Brain microvascular endothelial cell (primary cell): ENCODE measurements around the gene UNC13B.

Experiments used
- DNase-seq: peaks from one replicate; pipeline ENCODE4 v3.0.0-alpha.2; 2020
- H3K27ac ChIP-seq: fragments of 250-450 bp; sonication (Bioruptor Pico); 2 replicates; pipeline ENCODE4 v1.5.1; 2020; ENCODE audit warnings: mild to moderate bottlenecking, moderate library complexity
- H3K27me3 ChIP-seq: fragments of 250-450 bp; sonication (Bioruptor Pico); replicated peaks from 2 replicates; pipeline ENCODE4 v1.5.1; 2020; ENCODE audit warnings: mild to moderate bottlenecking
- H3K36me3 ChIP-seq: fragments of 250-450 bp; sonication (Bioruptor Pico); replicated peaks from 2 replicates; pipeline ENCODE4 v1.5.1; 2020; ENCODE audit warnings: mild to moderate bottlenecking
- H3K4me3 ChIP-seq: 2 replicates; pipeline ENCODE4 v1.5.1; 2011; ENCODE audit warnings: low read depth, mild to moderate bottlenecking, control low read depth, low read length, moderate library complexity
- CTCF ChIP-seq: IDR thresholded peaks from 2 replicates; pipeline ENCODE4 v1.5.1; 2011; ENCODE audit warnings: low read depth, mild to moderate bottlenecking, moderate library complexity, low read length, control low read depth, inconsistent platforms; ENCODE audit errors: missing control alignments
- in situ Hi-C: cut with HindIII; loops from 2 replicates; pipeline ENCODE4 v1.10.0; 2017; ENCODE audit warnings: low sequenced_read_pairs, low pct_ligation_motif_present

UNC13B gene

GRCh38 chr9:35186524-35186923, 24.7 kb downstream of the UNC13B start:
- no peak overlapping the region for H3K27ac ChIP-seq
- H3K4me3 ChIP-seq = no peak overlapping the region
- no peaks in the 10 kb centered on the region for H3K36me3 ChIP-seq
- no peak for TF ChIP-seq CTCF
- in situ Hi-C loops = no loop called here
- no peaks in the 10 kb centered on the region for H3K27me3 ChIP-seq
- DNase-seq = no peak

GRCh38 chr9:35190203-35190602, 28.4 kb downstream of the UNC13B start:
- no peak for TF ChIP-seq CTCF
- Histone ChIP-seq H3K27me3 (no peaks in the 10 kb centered on the region), H3K27ac (no peak overlapping the region), H3K36me3 (no peaks in the 10 kb centered on the region), H3K4me3 (no peak overlapping the region)
- in situ Hi-C loops = no loop called here
- no peak for DNase-seq

GRCh38 chr9:35191105-35191504, 29.3 kb downstream of the UNC13B start:
- in situ Hi-C loops = no loop called here
- Histone ChIP-seq H3K4me3 (no peak overlapping the region), H3K36me3 (no peaks in the 10 kb centered on the region), H3K27me3 (no peaks in the 10 kb centered on the region), H3K27ac (no peak overlapping the region)
- TF ChIP-seq CTCF = no peak
- no peak for DNase-seq

GRCh38 chr9:35193762-35194161, 32.0 kb downstream of the UNC13B start:
- Histone ChIP-seq H3K36me3 (no peaks in the 10 kb centered on the region), H3K4me3 (no peak overlapping the region), H3K27me3 (no peaks in the 10 kb centered on the region), H3K27ac (no peak overlapping the region)
- DNase-seq = no peak
- in situ Hi-C loops = no loop called here
- peak; percentile 5 for TF ChIP-seq CTCF

- peak; percentile 45 for DNase-seq
- no peak for TF ChIP-seq CTCF
- no peak overlapping the region for H3K4me3 ChIP-seq
- no peaks in the 10 kb centered on the region for H3K36me3 ChIP-seq
- no peaks in the 10 kb centered on the region for H3K27me3 ChIP-seq
- no peak overlapping the region for H3K27ac ChIP-seq
- in situ Hi-C loops = no loop called here
Observed at GRCh38 chr9:35195683-35196082, 33.9 kb downstream of the UNC13B start.

GRCh38 chr9:35198191-35198590, 36.4 kb downstream of the UNC13B start:
- in situ Hi-C loops = no loop called here
- no peak for DNase-seq
- H3K36me3 ChIP-seq = no peaks in the 10 kb centered on the region
- no peaks in the 10 kb centered on the region for H3K27me3 ChIP-seq
- no peak overlapping the region for H3K27ac ChIP-seq
- H3K4me3 ChIP-seq = no peak overlapping the region
- no peak for TF ChIP-seq CTCF
